ENCODE measurements around the gene SYCP2L. TPM values are rescaled to one million over a fixed set of nuclear protein-coding genes. Genes with fewer than 3 reads are reported as not detected.
"Not testable (repeated sequence)": the region's sequence is repeated elsewhere in the genome, so short reads cannot be mapped to it uniquely, and the experiment has no call there.

The SYCP2L gene
- total and polyA plus RNA-seq, 2 donors from 2014 or later, result 1.0 to 1.5 TPM

- Histone ChIP-seq H3K9ac (ENCODE audit: low read length in 3 of 3) (no peak overlapping the region), H3K27me3 (ENCODE audit: control insufficient read depth, insufficient read depth, low read length) (no peaks in the 10 kb centered on the region), H3K4me3 (ENCODE audit: low read length in 3 of 3) (no peak overlapping the region), H3K9me3 (ENCODE audit: control insufficient read depth in 2 of 3, insufficient read depth in 1 of 3, low read length in 3 of 3) (no peaks in the 10 kb centered on the region), H3K27ac (ENCODE audit: low read depth in 2 of 2, low read length in 2 of 2) (no peak overlapping the region), H3K4me1 (ENCODE audit: control insufficient read depth in 2 of 3, insufficient read depth in 2 of 3, low read depth in 1 of 3, low read length in 3 of 3) (no peaks in the 10 kb centered on the region), H3K36me3 (ENCODE audit: control insufficient read depth in 2 of 3, insufficient read depth in 3 of 3, low read length in 3 of 3) (no peaks in the 10 kb centered on the region)
- TF ChIP-seq, protein P1, sequence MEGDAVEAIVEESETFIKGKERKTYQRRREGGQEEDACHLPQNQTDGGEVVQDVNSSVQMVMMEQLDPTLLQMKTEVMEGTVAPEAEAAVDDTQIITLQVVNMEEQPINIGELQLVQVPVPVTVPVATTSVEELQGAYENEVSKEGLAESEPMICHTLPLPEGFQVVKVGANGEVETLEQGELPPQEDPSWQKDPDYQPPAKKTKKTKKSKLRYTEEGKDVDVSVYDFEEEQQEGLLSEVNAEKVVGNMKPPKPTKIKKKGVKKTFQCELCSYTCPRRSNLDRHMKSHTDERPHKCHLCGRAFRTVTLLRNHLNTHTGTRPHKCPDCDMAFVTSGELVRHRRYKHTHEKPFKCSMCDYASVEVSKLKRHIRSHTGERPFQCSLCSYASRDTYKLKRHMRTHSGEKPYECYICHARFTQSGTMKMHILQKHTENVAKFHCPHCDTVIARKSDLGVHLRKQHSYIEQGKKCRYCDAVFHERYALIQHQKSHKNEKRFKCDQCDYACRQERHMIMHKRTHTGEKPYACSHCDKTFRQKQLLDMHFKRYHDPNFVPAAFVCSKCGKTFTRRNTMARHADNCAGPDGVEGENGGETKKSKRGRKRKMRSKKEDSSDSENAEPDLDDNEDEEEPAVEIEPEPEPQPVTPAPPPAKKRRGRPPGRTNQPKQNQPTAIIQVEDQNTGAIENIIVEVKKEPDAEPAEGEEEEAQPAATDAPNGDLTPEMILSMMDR (IDR thresholded peaks at IDR 0.05; ENCODE audit: borderline replicate concordance, extremely low read depth, insufficient read depth), result no peak
- intact Hi-C loops (cut with DNase I), result no loop called here
- FAIRE-seq (no peak), DNase-seq (no peak)
Observed at GRCh38 chr6:11002176-11002575, 115.3 kb downstream of the SYCP2L start.

GRCh38 chr6:11003297-11003696 lies 116.4 kb downstream of the SYCP2L start:
- H3K4me3 ChIP-seq (ENCODE audit: low read length in 3 of 3); H3K4me1 ChIP-seq (ENCODE audit: control insufficient read depth in 2 of 3, insufficient read depth in 2 of 3, low read depth in 1 of 3, low read length in 3 of 3); intact Hi-C loops (cut with DNase I); FAIRE-seq; H3K27ac ChIP-seq (ENCODE audit: low read depth in 2 of 2, low read length in 2 of 2); DNase-seq; H3K9me3 ChIP-seq (ENCODE audit: control insufficient read depth in 2 of 3, insufficient read depth in 1 of 3, low read length in 3 of 3); H3K27me3 ChIP-seq (ENCODE audit: control insufficient read depth, insufficient read depth, low read length); H3K9ac ChIP-seq (ENCODE audit: low read length in 3 of 3); H3K36me3 ChIP-seq (ENCODE audit: control insufficient read depth in 2 of 3, insufficient read depth in 3 of 3, low read length in 3 of 3): not testable (repeated sequence)

DNA sequence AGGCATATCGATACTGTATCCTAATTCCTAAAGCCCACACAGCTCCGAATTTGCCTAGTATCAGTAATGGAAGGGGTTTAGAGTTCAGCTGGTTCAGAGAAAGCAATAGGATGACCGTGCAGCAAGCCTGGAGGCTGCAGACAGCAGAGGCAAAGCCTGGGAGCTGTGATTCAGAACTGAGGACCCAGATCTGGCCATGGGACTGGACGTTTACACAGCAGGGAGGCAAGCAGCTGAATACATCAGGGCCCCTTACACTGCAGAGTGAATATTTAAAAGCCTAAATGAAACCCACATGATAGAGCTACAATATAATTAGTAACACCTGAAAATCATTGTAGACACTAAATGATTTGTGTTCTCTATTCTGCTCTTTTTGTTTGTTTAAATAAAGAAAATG lies 119.2 kb downstream of the SYCP2L start:
- Histone ChIP-seq H3K9me3 (ENCODE audit: control insufficient read depth in 2 of 3, insufficient read depth in 1 of 3, low read length in 3 of 3) (no peaks in the 10 kb centered on the region), H3K27me3 (ENCODE audit: control insufficient read depth, insufficient read depth, low read length) (no peaks in the 10 kb centered on the region), H3K27ac (ENCODE audit: low read depth in 2 of 2, low read length in 2 of 2) (no peak overlapping the region), H3K4me1 (ENCODE audit: control insufficient read depth in 2 of 3, insufficient read depth in 2 of 3, low read depth in 1 of 3, low read length in 3 of 3) (no peaks in the 10 kb centered on the region), H3K9ac (ENCODE audit: low read length in 3 of 3) (no peak overlapping the region), H3K36me3 (ENCODE audit: control insufficient read depth in 2 of 3, insufficient read depth in 3 of 3, low read length in 3 of 3) (no peaks in the 10 kb centered on the region), H3K4me3 (ENCODE audit: low read length in 3 of 3) (no peak overlapping the region)
- no peak for FAIRE-seq
- intact Hi-C loops (cut with DNase I), result no loop called here
- TF ChIP-seq, protein P1 (IDR thresholded peaks at IDR 0.05; ENCODE audit: borderline replicate concordance, extremely low read depth, insufficient read depth), result no peak
- DNase-seq, result no peak

DNA sequence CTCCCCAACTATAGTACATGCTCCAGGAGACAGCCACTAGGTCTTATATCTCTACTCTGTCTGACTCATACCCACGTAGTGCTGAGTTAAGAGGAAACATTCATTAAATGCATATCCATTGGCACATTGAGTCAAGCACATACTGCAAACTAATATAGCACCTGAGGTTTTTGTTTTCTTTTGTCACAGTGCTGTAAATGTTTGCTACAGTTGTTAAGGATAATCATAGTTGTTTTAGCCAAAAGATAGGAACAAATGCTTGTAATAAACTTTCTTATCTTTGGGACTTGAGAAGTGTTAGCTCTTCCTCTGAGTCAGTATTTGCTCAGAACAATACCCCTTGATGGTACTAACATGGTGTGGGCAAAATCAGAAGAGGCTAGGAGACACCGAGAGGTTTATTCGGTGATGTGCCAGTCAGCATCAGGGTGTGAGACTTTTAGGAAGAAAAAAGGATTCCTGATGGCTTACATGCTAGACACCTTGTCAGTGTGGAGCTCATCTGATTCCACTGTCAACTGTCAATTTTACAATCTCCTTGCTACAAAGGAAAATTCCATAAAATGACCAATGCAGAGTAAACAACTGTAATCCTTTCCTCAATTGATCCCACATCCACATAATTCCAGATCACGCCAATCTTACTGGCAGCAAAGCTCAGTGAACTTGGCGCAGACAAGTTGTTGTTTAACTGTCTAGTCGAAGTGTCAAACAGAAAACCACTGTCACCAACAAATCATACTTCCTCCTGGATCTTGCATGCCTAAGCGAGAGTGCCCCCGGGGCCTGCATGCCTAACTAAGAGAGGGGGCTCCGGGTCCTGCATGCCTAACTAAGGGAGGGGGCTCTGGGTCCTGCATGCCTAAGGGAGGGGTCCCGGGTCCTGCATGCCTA lies 121.1 kb downstream of the SYCP2L start:
- Histone ChIP-seq H3K27me3 (ENCODE audit: control insufficient read depth, insufficient read depth, low read length) (no peaks in the 10 kb centered on the region), H3K36me3 (ENCODE audit: control insufficient read depth in 2 of 3, insufficient read depth in 3 of 3, low read length in 3 of 3) (no peaks in the 10 kb centered on the region), H3K9me3 (ENCODE audit: control insufficient read depth in 2 of 3, insufficient read depth in 1 of 3, low read length in 3 of 3) (no peaks in the 10 kb centered on the region), H3K27ac (ENCODE audit: low read depth in 2 of 2, low read length in 2 of 2) (no peak overlapping the region), H3K9ac (ENCODE audit: low read length in 3 of 3) (no peak overlapping the region), H3K4me3 (ENCODE audit: low read length in 3 of 3) (no peak overlapping the region), H3K4me1 (ENCODE audit: control insufficient read depth in 2 of 3, insufficient read depth in 2 of 3, low read depth in 1 of 3, low read length in 3 of 3) (no peaks in the 10 kb centered on the region)
- TF ChIP-seq, protein P1 (IDR thresholded peaks at IDR 0.05; ENCODE audit: borderline replicate concordance, extremely low read depth, insufficient read depth), result no peak
- intact Hi-C loops (cut with DNase I), result no loop called here
- FAIRE-seq, result no peak
- no peak for DNase-seq
